Activated CD4-positive, alpha-beta T cell treated with anti-CD3 and anti-CD28 coated beads, Interleukin-2, amount 10 ng/mL, durations not matched to agents 24 days and 14 days (primary cell): Measurements from ENCODE around the gene RASL10B. TPM values are rescaled to one million over a fixed set of nuclear protein-coding genes. Genes with fewer than 3 reads are reported as not detected.

Source experiments
- DNase-seq: peaks from one replicate; pipeline ENCODE4 v3.0.0; 2022
- H3K27ac Mint-ChIP-seq: one replicate; pipeline ENCODE4 v1.8.0; 2022; ENCODE audit warnings: mild to moderate bottlenecking, mixed read lengths
- H3K27me3 Mint-ChIP-seq: one replicate; pipeline ENCODE4 v1.8.0; 2022; ENCODE audit warnings: mixed read lengths
- H3K36me3 Mint-ChIP-seq: one replicate; pipeline ENCODE4 v1.8.0; 2022; ENCODE audit warnings: low read depth, mild to moderate bottlenecking, mixed read lengths
- H3K4me1 Mint-ChIP-seq: one replicate; pipeline ENCODE4 v1.8.0; 2021; ENCODE audit warnings: mixed read lengths
- H3K4me3 Mint-ChIP-seq: one replicate; pipeline ENCODE4 v1.8.0; 2022; ENCODE audit warnings: mild to moderate bottlenecking, moderate library complexity, mixed read lengths
- H3K9me3 Mint-ChIP-seq: one replicate; pipeline ENCODE4 v1.8.0; 2021; ENCODE audit warnings: mixed read lengths
- intact Hi-C: fragments of 100-400 bp; cut with micrococcal nuclease; formaldehyde crosslinking; loops from one replicate; pipeline ENCODE4 v1.15.1; 2023
- total RNA-seq: library from RNA; stranded (reverse); gene quantifications from 2 replicates; pipeline ENCODE4 v1.2.3, GENCODE V29; 2022

The RASL10B gene
- total RNA-seq, 1 donor from 2014 or later, result 0.72 TPM

GRCh38 chr17:35766903-35767510, 35.6 kb downstream of the RASL10B start:
- H3K4me1 Mint-ChIP-seq, result peaks cover 8% of the 10 kb centered on the region
- peak; percentile 77 for DNase-seq
- H3K27me3 Mint-ChIP-seq, result peaks cover 13% of the 10 kb centered on the region
- no peak overlapping the region for H3K4me3 Mint-ChIP-seq
- intact Hi-C loops, result no loop called here
- H3K36me3 Mint-ChIP-seq, result no peaks in the 10 kb centered on the region
- no peaks in the 10 kb centered on the region for H3K9me3 Mint-ChIP-seq
- H3K27ac Mint-ChIP-seq, result no peak overlapping the region

- Mint-ChIP-seq H3K9me3 (no peaks in the 10 kb centered on the region), H3K27me3 (peaks cover 18% of the 10 kb centered on the region), H3K4me1 (peaks cover 8% of the 10 kb centered on the region), H3K27ac (no peak overlapping the region), H3K36me3 (no peaks in the 10 kb centered on the region), H3K4me3 (no peak overlapping the region)
- no peak for DNase-seq
- intact Hi-C loops, result no loop called here
These were observed 37.4 kb downstream of the RASL10B start for GRCh38 chr17:35768797-35769196.

- no peaks in the 10 kb centered on the region for H3K9me3 Mint-ChIP-seq
- peaks cover 2% of the 10 kb centered on the region for H3K4me1 Mint-ChIP-seq
- no peak overlapping the region for H3K27ac Mint-ChIP-seq
- peaks cover 19% of the 10 kb centered on the region for H3K27me3 Mint-ChIP-seq
- H3K36me3 Mint-ChIP-seq, result no peaks in the 10 kb centered on the region
- DNase-seq, result no peak
- no peak overlapping the region for H3K4me3 Mint-ChIP-seq
- intact Hi-C loops, result no loop called here
These were observed 38.6 kb downstream of the RASL10B start for GRCh38 chr17:35769895-35770486.

DNA sequence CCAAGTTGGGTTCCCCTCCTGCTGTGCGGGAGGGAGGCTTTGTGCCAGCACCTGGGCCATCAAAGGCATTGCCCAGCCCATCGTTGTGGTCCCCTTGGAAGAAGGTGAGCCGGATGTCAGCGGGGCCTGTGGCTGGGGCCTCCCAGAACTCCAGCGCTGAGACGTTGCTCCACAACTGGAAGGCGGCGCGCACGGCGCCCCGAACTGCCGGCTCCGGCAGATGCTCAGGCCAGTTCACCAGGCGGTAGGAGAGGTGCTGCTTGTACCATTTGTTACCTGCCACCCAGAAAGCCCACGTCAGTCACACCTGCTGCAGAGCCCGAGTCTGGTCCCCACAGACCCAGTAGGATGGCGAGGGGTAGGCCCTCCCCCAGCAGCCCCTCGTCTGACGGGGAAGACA, 41.7 kb downstream of the RASL10B start:
- Mint-ChIP-seq H3K27ac (no peak overlapping the region), H3K36me3 (no peaks in the 10 kb centered on the region), H3K4me1 (no peaks in the 10 kb centered on the region), H3K27me3 (peaks cover 23% of the 10 kb centered on the region), H3K9me3 (no peaks in the 10 kb centered on the region), H3K4me3 (no peak overlapping the region)
- intact Hi-C loops, result no loop called here
- DNase-seq, result no peak

GRCh38 chr17:35773679-35774425, 42.4 kb downstream of the RASL10B start:
- DNase-seq, result no peak
- Mint-ChIP-seq H3K4me1 (no peaks in the 10 kb centered on the region), H3K4me3 (no peak overlapping the region), H3K27me3 (peaks cover 25% of the 10 kb centered on the region), H3K36me3 (no peaks in the 10 kb centered on the region), H3K9me3 (no peaks in the 10 kb centered on the region), H3K27ac (no peak overlapping the region)
- intact Hi-C loops, result no loop called here

DNA sequence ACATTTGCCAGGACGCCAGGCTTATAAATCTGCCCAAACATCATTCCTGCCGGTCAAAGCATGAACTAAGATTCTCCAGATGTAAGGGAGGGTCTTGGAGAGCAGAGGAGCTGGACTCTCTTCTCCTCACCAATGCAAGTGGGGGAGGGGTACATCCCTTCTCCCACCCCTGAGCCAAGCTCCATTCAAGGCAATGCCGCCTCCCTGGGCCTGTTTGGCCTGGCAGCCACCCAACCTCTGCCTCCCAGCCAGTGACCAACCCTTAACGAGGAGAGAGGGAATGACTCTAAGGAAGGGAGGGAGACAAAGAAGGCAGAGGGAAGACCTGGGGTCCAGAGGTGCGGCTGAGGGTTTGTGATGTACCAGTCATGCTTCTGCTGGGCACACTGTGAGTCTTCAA, 43.1 kb downstream of the RASL10B start:
- intact Hi-C loops, result no loop called here
- H3K36me3 Mint-ChIP-seq, result no peaks in the 10 kb centered on the region
- no peak overlapping the region for H3K27ac Mint-ChIP-seq
- H3K4me3 Mint-ChIP-seq, result no peak overlapping the region
- no peak for DNase-seq
- no peaks in the 10 kb centered on the region for H3K9me3 Mint-ChIP-seq
- H3K4me1 Mint-ChIP-seq, result no peaks in the 10 kb centered on the region
- peaks cover 25% of the 10 kb centered on the region for H3K27me3 Mint-ChIP-seq

- no peak for DNase-seq
- intact Hi-C loops, result no loop called here
- H3K9me3 Mint-ChIP-seq, result no peaks in the 10 kb centered on the region
- H3K36me3 Mint-ChIP-seq, result no peaks in the 10 kb centered on the region
- no peaks in the 10 kb centered on the region for H3K4me1 Mint-ChIP-seq
- H3K4me3 Mint-ChIP-seq, result no peak overlapping the region
- no peak overlapping the region for H3K27ac Mint-ChIP-seq
- peaks cover 27% of the 10 kb centered on the region for H3K27me3 Mint-ChIP-seq
These were observed 43.6 kb downstream of the RASL10B start for GRCh38 chr17:35775039-35775438.

DNA sequence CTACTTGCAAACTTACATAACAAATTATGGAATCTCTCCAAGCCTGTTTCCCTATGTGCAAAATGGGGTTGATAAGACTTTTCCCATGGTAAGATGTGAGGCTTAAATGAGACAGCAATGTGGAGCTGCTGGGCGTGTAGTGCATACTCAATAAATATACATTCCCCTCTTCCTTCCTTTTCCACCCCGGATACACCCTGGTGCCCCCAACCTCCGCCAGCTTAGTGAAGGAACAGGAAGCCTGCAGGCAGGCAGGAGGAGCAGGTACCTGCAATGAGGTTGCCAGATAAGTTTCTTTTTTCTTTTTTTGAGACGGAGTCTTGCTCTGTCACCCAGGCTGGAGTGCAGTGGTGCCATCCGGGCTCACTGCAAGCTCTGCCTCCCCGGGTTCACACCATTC, 44.1 kb downstream of the RASL10B start:
- DNase-seq, result no peak
- H3K4me3 Mint-ChIP-seq, result no peak overlapping the region
- intact Hi-C loops, result no loop called here
- no peaks in the 10 kb centered on the region for H3K9me3 Mint-ChIP-seq
- no peak overlapping the region for H3K27ac Mint-ChIP-seq
- H3K27me3 Mint-ChIP-seq, result peaks cover 23% of the 10 kb centered on the region
- no peaks in the 10 kb centered on the region for H3K4me1 Mint-ChIP-seq
- no peaks in the 10 kb centered on the region for H3K36me3 Mint-ChIP-seq

DNA sequence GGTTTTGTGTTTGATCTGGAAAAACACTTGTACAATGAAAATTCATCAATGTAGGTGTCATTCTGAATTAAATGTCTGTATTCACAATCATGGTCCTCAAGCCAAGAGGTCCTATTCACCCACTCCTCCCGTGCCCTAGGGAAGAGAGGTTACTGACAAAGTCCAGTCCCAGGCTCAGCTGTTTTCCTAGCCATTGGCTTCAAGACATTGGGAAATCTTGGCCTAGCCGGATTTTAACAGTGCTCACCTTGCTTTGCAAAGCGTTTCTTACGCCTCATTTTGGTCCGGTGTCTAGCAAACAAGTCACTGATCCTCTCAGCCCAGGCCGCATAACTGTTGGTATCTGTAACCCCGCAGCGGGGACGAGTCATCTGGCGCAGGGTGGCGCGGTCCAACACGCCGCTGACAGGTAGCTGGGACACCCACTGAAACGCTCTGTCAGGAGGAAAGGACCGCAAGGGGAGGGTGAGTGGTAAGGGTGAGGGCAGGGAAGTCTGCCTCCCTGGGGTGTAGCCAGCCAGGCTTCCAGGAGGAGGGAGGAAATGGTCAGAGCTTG, 47.3 kb downstream of the RASL10B start:
- Mint-ChIP-seq H3K27ac (no peak overlapping the region), H3K27me3 (peaks cover 28% of the 10 kb centered on the region), H3K4me1 (no peaks in the 10 kb centered on the region), H3K36me3 (no peaks in the 10 kb centered on the region), H3K4me3 (no peak overlapping the region), H3K9me3 (no peaks in the 10 kb centered on the region)
- DNase-seq, result no peak
- intact Hi-C loops, result no loop called here

- Mint-ChIP-seq H3K27me3 (peaks cover 26% of the 10 kb centered on the region), H3K9me3 (no peaks in the 10 kb centered on the region), H3K4me3 (no peak overlapping the region), H3K4me1 (no peaks in the 10 kb centered on the region), H3K36me3 (no peaks in the 10 kb centered on the region), H3K27ac (no peak overlapping the region)
- intact Hi-C loops, result no loop called here
- no peak for DNase-seq
These were observed 49.5 kb downstream of the RASL10B start for GRCh38 chr17:35780950-35781349.

DNA sequence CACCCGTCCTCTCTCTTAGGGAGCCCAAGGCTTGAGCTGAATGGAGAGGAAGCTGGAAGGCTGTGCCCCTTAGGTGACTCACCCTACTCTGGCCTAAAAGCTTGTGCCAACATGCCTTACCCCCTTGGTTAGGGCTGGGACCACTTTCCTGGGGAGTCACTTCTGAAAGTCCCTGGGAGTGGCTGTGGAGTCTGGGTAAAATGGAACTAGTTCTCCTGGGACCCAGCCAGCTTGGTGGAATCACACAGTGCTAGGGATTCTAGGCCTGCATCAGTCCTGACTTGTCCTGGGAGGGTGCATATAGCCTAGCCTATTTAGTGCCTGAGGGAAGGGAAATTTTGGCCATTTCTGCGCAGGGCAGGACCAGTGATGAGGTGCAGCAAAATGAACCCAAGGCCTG, 53.5 kb downstream of the RASL10B start:
- H3K4me3 Mint-ChIP-seq, result no peak overlapping the region
- peaks cover 3% of the 10 kb centered on the region for H3K4me1 Mint-ChIP-seq
- no peak for DNase-seq

GRCh38 chr17:35786941-35787432, 55.5 kb downstream of the RASL10B start:
- Mint-ChIP-seq H3K27me3 (peaks cover 48% of the 10 kb centered on the region), H3K4me1 (peaks cover 3% of the 10 kb centered on the region), H3K36me3 (no peaks in the 10 kb centered on the region), H3K27ac (no peak overlapping the region), H3K9me3 (no peaks in the 10 kb centered on the region), H3K4me3 (no peak overlapping the region)
- intact Hi-C loops, result no loop called here
- no peak for DNase-seq

More for the DNA sequence above, 53.5 kb downstream of the RASL10B start:
- no peak overlapping the region for H3K27ac Mint-ChIP-seq
- intact Hi-C loops, result no loop called here
- H3K9me3 Mint-ChIP-seq, result no peaks in the 10 kb centered on the region
- H3K27me3 Mint-ChIP-seq, result peaks cover 44% of the 10 kb centered on the region
- H3K36me3 Mint-ChIP-seq, result no peaks in the 10 kb centered on the region

DNA sequence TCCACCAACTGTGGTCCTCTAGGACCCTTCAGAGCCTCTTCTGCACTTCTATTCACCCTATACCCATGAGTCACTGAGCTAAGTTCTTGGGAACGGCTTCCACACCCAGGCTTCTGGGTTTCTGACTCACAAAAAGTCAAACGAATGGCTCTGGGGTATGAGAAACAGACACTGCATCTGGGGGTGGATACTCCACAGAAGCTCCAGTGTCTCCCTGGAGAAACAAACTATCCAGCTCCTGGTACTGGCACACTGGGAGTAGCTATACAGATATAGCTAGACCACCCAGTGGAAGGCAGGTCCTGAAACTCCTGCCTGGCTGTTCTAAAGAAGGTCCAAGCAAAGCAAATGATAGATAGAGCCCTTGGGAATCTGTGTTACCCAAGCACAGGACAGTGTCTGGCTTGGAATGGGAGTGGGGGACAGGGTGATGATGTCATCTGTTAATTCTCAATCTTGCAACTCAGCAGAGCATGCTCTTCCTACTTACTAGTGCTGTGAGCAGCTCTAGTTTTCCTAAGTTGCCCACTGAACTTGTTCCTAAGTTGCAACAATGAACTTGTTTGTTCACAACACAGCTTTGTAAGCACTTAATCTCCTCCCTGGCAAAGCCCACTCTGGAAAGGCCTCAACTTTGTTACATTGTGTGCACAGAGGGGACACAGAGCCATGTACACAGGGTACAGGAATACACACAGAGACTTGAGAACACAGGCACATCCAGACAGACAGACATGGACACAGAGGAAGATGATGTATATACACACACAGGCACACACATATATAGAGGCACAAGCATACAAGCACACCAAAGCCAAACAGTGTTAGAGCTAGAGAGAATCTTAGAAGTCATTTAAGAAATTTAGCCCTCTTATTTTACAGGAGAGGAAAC, 57.3 kb downstream of the RASL10B start:
- Mint-ChIP-seq H3K27ac (no peak overlapping the region), H3K27me3 (peaks cover 60% of the 10 kb centered on the region), H3K4me1 (peaks cover 3% of the 10 kb centered on the region), H3K36me3 (no peaks in the 10 kb centered on the region), H3K9me3 (no peaks in the 10 kb centered on the region), H3K4me3 (no peak overlapping the region)
- DNase-seq, result no peak
- intact Hi-C loops, result no loop called here
